Kidney (tissue), 14 donors: ENCODE data around the gene UTP20. TPM values are rescaled to one million over a fixed set of nuclear protein-coding genes. Genes with fewer than 3 reads are reported as not detected.

Experiments used
- DNase-seq, 5 donors: peaks; one replicate each; pipeline ENCODE4 v3.0.0-alpha.2; 2013 to 2020
- FAIRE-seq: peaks from 2 replicates; lab custom pipeline; 2012; peaks lifted over from hg19 to GRCh38; lab: Jason Lieb, UNC
- H3K27ac ChIP-seq, 2 donors: one replicate each; pipeline ENCODE4 v1.7.0; 2013; ENCODE audit warnings: low read depth in 2 of 2, low read length in 2 of 2, inconsistent platforms in 1 of 2
- H3K27me3 ChIP-seq: one replicate; pipeline ENCODE4 v1.7.1; 2013; ENCODE audit warnings: low read length, inconsistent platforms; ENCODE audit not compliant: control insufficient read depth, insufficient read depth
- H3K36me3 ChIP-seq, 3 donors: one replicate each; pipeline versions ENCODE4 v1.7.0 to v1.7.1; 2013; ENCODE audit warnings: low read length in 3 of 3, control low read depth in 1 of 3, inconsistent platforms in 1 of 3; ENCODE audit not compliant: insufficient read depth in 3 of 3, control insufficient read depth in 2 of 3
- H3K4me1 ChIP-seq, 3 donors: one replicate each; pipeline versions ENCODE4 v1.7.0 to v1.7.1; 2013; ENCODE audit warnings: low read length in 3 of 3, inconsistent platforms in 1 of 3, low read depth in 1 of 3; ENCODE audit not compliant: control insufficient read depth in 2 of 3, insufficient read depth in 2 of 3
- H3K4me3 ChIP-seq, 3 donors: one replicate each; pipeline versions ENCODE4 v1.7.0 to v1.8.1; 2013; ENCODE audit warnings: low read length in 3 of 3, control low read depth in 1 of 3, inconsistent platforms in 1 of 3
- H3K9ac ChIP-seq, 3 donors: one replicate each; pipeline versions ENCODE4 v1.7.0 to v1.7.1; 2013; ENCODE audit warnings: low read length in 3 of 3, control low read depth in 1 of 3, inconsistent platforms in 1 of 3
- H3K9me3 ChIP-seq, 3 donors: one replicate each; pipeline versions ENCODE4 v1.7.0 to v1.7.1; 2013; ENCODE audit warnings: low read length in 3 of 3, control low read depth in 1 of 3, inconsistent platforms in 1 of 3; ENCODE audit not compliant: control insufficient read depth in 2 of 3, insufficient read depth in 1 of 3
- CTCF ChIP-seq: IDR thresholded peaks from 3 replicates; pipeline ENCODE4 v1.5.1; 2012; ENCODE audit warnings: mild to moderate bottlenecking, moderate library complexity, borderline replicate concordance; ENCODE audit not compliant: insufficient read depth; ENCODE audit errors: extremely low read depth
- intact Hi-C: fragments of 100-400 bp; cut with DNase I; formaldehyde crosslinking; loops from one replicate; pipeline ENCODE4 v1.11.1; 2022
- polyA plus RNA-seq: library from polyadenylated mRNA; stranded (reverse); fragments of 350-450 nt; fragmentation: Illumina TruSeq; extraction: RNeasy Lipid Tissue Mini Kit (QIAGEN cat#74804); gene quantifications from one replicate; pipeline ENCODE4 v1.2.3, GENCODE V29; 2014; ENCODE audit warnings: low read depth, low replicate concordance; ENCODE audit not compliant: insufficient read depth
- total RNA-seq: library from RNA; stranded (reverse); fragmentation: NEBNext Ultra II Directional; extraction: Animal tissue kit (Norgen Biotek cat#: 25700); gene quantifications from one replicate; pipeline ENCODE4 v1.2.1, GENCODE V29; 2021
- donor health status: control.
- donor health status: control.
- donor health status: control.
- donor health status: control.
- donor health status: control.
- donor health status: DM: yes; HTN: yes; CAD: no.
- donor health status: Normal renal cell carcinoma (clear cell type).

Gene UTP20
- total and polyA plus RNA-seq, 2 donors from 2014 or later, result 2.5 to 15.5 TPM

- DNase-seq (peak in 2 of 5 donors; percentile 67 to 73), FAIRE-seq (no peak)
- no peak overlapping the region for H3K9ac ChIP-seq
These were observed 22.8 kb downstream of the UTP20 start for GRCh38 chr12:101302741-101303140.

GRCh38 chr12:101305226-101305779 is 25.4 kb downstream of the UTP20 start:
- Histone ChIP-seq H3K27me3 (no peaks in the 10 kb centered on the region), H3K9ac (no peak overlapping the region), H3K27ac (no peak overlapping the region), H3K4me3 (no peak overlapping the region), H3K9me3 (no peaks in the 10 kb centered on the region), H3K4me1 (no peaks in the 10 kb centered on the region), H3K36me3 (peaks cover 3 to 14% (median 10%) of the 10 kb centered on the region in 3 donors)
- FAIRE-seq (no peak), DNase-seq (no peak)
- intact Hi-C loops, result no loop called here
- TF ChIP-seq CTCF, result no peak

More at GRCh38 chr12:101302741-101303140, 22.8 kb downstream of the UTP20 start:
- no peaks in the 10 kb centered on the region for H3K4me1 ChIP-seq
- H3K27ac ChIP-seq, result no peak overlapping the region
- H3K4me3 ChIP-seq, result no peak overlapping the region
- TF ChIP-seq CTCF, result no peak
- intact Hi-C loops, result no loop called here
- no peaks in the 10 kb centered on the region for H3K27me3 ChIP-seq
- no peaks in the 10 kb centered on the region for H3K9me3 ChIP-seq
- H3K36me3 ChIP-seq, result peaks cover 8 to 20% (median 15%) of the 10 kb centered on the region in 3 donors

GRCh38 chr12:101305794-101306193 is 25.9 kb downstream of the UTP20 start:
- H3K9ac ChIP-seq, result no peak overlapping the region
- FAIRE-seq (no peak), DNase-seq (no peak)
- H3K4me1 ChIP-seq, result no peaks in the 10 kb centered on the region
- intact Hi-C loops, result no loop called here
- H3K27me3 ChIP-seq, result no peaks in the 10 kb centered on the region
- no peaks in the 10 kb centered on the region for H3K9me3 ChIP-seq
- H3K4me3 ChIP-seq, result no peak overlapping the region
- H3K27ac ChIP-seq, result no peak overlapping the region
- H3K36me3 ChIP-seq, result peaks cover 4 to 10% (median 9%) of the 10 kb centered on the region in 3 donors
- TF ChIP-seq CTCF, result no peak

- TF ChIP-seq CTCF, result no peak
- Histone ChIP-seq H3K36me3 (peaks cover 0 to 2% (median 1%) of the 10 kb centered on the region in 3 donors), H3K4me3 (no peak overlapping the region), H3K9me3 (no peaks in the 10 kb centered on the region), H3K4me1 (no peaks in the 10 kb centered on the region), H3K27me3 (no peaks in the 10 kb centered on the region), H3K27ac (no peak overlapping the region), H3K9ac (no peak overlapping the region)
- FAIRE-seq (no peak), DNase-seq (no peak)
- intact Hi-C loops, result no loop called here
These were observed 42.6 kb downstream of the UTP20 start for GRCh38 chr12:101322480-101322879.
